IMR-90 (cell line): ENCODE results near the gene GALNT7. TPM values are rescaled to one million over a fixed set of nuclear protein-coding genes. Genes with fewer than 3 reads are reported as not detected.

ENCODE experiments used
- ATAC-seq: fragments of 200-7000 bp; cut with Tn5 transposase; 2 replicates; pipeline ENCODE4 v1.9.1; 2020; ENCODE audit warnings: low read depth, mild to moderate bottlenecking, moderate library complexity
- BruUV-seq: library from RNA; stranded (reverse); fragments of 400-500 nt; replicated peaks from 2 replicates; lab custom pipeline; 2021; lab: Mats Ljungman, UMichigan
- CTCF ChIA-PET: fragments of 300-600 bp; formaldehyde crosslinking; extraction: SDS; loops from one replicate; lab custom pipeline; 2021; ENCODE audit warnings: antibody characterized with exemption; lab: Yijun Ruan, JAX
- POLR2A ChIA-PET: fragments of 300-600 bp; sonication (Branson Sonifier 250); formaldehyde crosslinking; loops from one replicate; lab custom pipeline; 2022; ENCODE audit warnings: antibody characterized with exemption; ENCODE audit not compliant: unreplicated experiment; lab: Charles Lee
- DNase-seq: peaks from one replicate; pipeline ENCODE4 v3.0.0; 2013
- H2AFZ ChIP-seq: replicated peaks from 2 replicates; pipeline ENCODE3; 2013; ENCODE audit warnings: low read length, mild to moderate bottlenecking; ENCODE audit not compliant: poor library complexity
- H2AK5ac ChIP-seq: 2 replicates; pipeline ENCODE4 v1.6.1; 2013; ENCODE audit warnings: low read depth, low read length, inconsistent platforms
- H2AK9ac ChIP-seq: replicated peaks from 2 replicates; pipeline ENCODE3; 2013; ENCODE audit warnings: mild to moderate bottlenecking, low read depth, low read length, moderate library complexity; ENCODE audit not compliant: poor library complexity
- H2BK120ac ChIP-seq: 2 replicates; pipeline ENCODE4 v1.6.1; 2013; ENCODE audit warnings: low read depth, low read length, inconsistent platforms
- H2BK15ac ChIP-seq: 3 replicates; pipeline ENCODE4 v1.6.1; 2013; ENCODE audit warnings: low read depth, low read length, inconsistent platforms
- H2BK20ac ChIP-seq: 2 replicates; pipeline ENCODE4 v1.6.1; 2013; ENCODE audit warnings: low read depth, mild to moderate bottlenecking, inconsistent platforms, low read length, moderate library complexity
- H2BK5ac ChIP-seq: 2 replicates; pipeline ENCODE4 v1.6.1; 2013; ENCODE audit warnings: mild to moderate bottlenecking, low read depth, low read length, inconsistent platforms; ENCODE audit not compliant: poor library complexity, severe bottlenecking
- H3K14ac ChIP-seq: replicated peaks from 2 replicates; pipeline ENCODE4 v1.6.1; 2013; ENCODE audit warnings: low read depth, low read length, inconsistent platforms
- H3K18ac ChIP-seq: 2 replicates; pipeline ENCODE4 v1.6.1; 2013; ENCODE audit warnings: low read depth, low read length, control low read depth
- H3K23ac ChIP-seq: 2 replicates; pipeline ENCODE4 v1.6.1; 2013; ENCODE audit warnings: low read depth, low read length, inconsistent platforms
- H3K27ac ChIP-seq: 2 replicates; pipeline ENCODE4 v1.5.1; 2013; ENCODE audit warnings: mild to moderate bottlenecking, control low read depth, low read length; ENCODE audit not compliant: insufficient read depth
- H3K27me3 ChIP-seq: 2 replicates; pipeline ENCODE4 v1.6.1; 2013; ENCODE audit warnings: low read length; ENCODE audit not compliant: control insufficient read depth, insufficient read depth
- H3K36me3 ChIP-seq: 2 replicates; pipeline ENCODE4 v1.6.1; 2013; ENCODE audit warnings: low read length, mixed read lengths; ENCODE audit not compliant: control insufficient read depth, insufficient read depth
- H3K4ac ChIP-seq: 2 replicates; pipeline ENCODE4 v1.6.1; 2013; ENCODE audit warnings: low read depth, low read length, inconsistent platforms
- H3K4me1 ChIP-seq: 2 replicates; pipeline ENCODE4 v1.6.1; 2013; ENCODE audit warnings: low read length, mixed read lengths; ENCODE audit not compliant: control insufficient read depth, insufficient read depth
- H3K4me2 ChIP-seq: 2 replicates; pipeline ENCODE4 v1.6.1; 2013; ENCODE audit warnings: low read depth, mild to moderate bottlenecking, control low read depth, low read length, moderate library complexity
- H3K4me3 ChIP-seq: 2 replicates; pipeline ENCODE4 v1.5.1; 2013; ENCODE audit warnings: low read depth, mild to moderate bottlenecking, control low read depth, low read length, moderate library complexity; ENCODE audit not compliant: insufficient read depth
- H3K56ac ChIP-seq: 2 replicates; pipeline ENCODE4 v1.6.1; 2013; ENCODE audit warnings: low read length, inconsistent platforms; ENCODE audit not compliant: insufficient read depth; ENCODE audit errors: extremely low read depth
- H3K79me1 ChIP-seq, 2 experiments: 2 replicates each; pipeline ENCODE4 v1.6.1; 2013; ENCODE audit warnings: low read length in 2 of 2, inconsistent platforms in 1 of 2, low read depth in 1 of 2
- H3K9ac ChIP-seq: 2 replicates; pipeline ENCODE4 v1.6.1; 2013; ENCODE audit warnings: low read depth, low read length, control low read depth
- H3K9me1 ChIP-seq: 2 replicates; pipeline ENCODE4 v1.6.1; 2013; ENCODE audit warnings: low read length, inconsistent platforms; ENCODE audit not compliant: insufficient read depth
- H3K9me3 ChIP-seq: 2 replicates; pipeline ENCODE4 v1.6.1; 2013; ENCODE audit warnings: low read length; ENCODE audit not compliant: control insufficient read depth, insufficient read depth
- H4K20me1 ChIP-seq: 2 replicates; pipeline ENCODE4 v1.6.1; 2013; ENCODE audit warnings: low read length, inconsistent platforms; ENCODE audit not compliant: insufficient read depth
- H4K5ac ChIP-seq: 2 replicates; pipeline ENCODE4 v1.6.1; 2013; ENCODE audit warnings: mild to moderate bottlenecking, low read depth, low read length, control low read depth
- H4K8ac ChIP-seq, 2 experiments: 2 replicates each; pipeline ENCODE4 v1.6.1; 2013; ENCODE audit warnings: low read depth in 2 of 2, low read length in 2 of 2, control low read depth in 1 of 2, inconsistent platforms in 1 of 2
- H4K91ac ChIP-seq: 2 replicates; pipeline ENCODE4 v1.6.1; 2013; ENCODE audit warnings: low read depth, low read length, inconsistent platforms; ENCODE audit not compliant: insufficient read depth
- ELK1 ChIP-seq: fragments of 150-350 bp; IDR thresholded peaks from 2 replicates; pipeline ENCODE4 v1.6.1; 2016; ENCODE audit warnings: low read depth, mild to moderate bottlenecking, low read length, moderate library complexity, borderline replicate concordance
- FOS ChIP-seq: fragments of 150-350 bp; IDR thresholded peaks from 2 replicates; pipeline ENCODE4 v1.6.1; 2016; ENCODE audit warnings: low read depth, low read length
- MAFK ChIP-seq: IDR thresholded peaks from 2 replicates; pipeline ENCODE4 v1.6.1; 2012; ENCODE audit warnings: low read depth, low read length, improper control_type of control experiment
- MAZ ChIP-seq: IDR thresholded peaks from 2 replicates; pipeline ENCODE4 v1.6.1; 2012; ENCODE audit warnings: low read depth, mild to moderate bottlenecking, low read length, improper control_type of control experiment, moderate library complexity, borderline replicate concordance
- MXI1 ChIP-seq: IDR thresholded peaks from 2 replicates; pipeline ENCODE4 v1.6.1; 2012; ENCODE audit warnings: low read depth, mild to moderate bottlenecking, low read length, moderate library complexity, borderline replicate concordance
- NFE2L2 ChIP-seq: fragments of 150-350 bp; IDR thresholded peaks from 2 replicates; pipeline ENCODE4 v1.6.1; 2016; ENCODE audit warnings: low read depth, mild to moderate bottlenecking, low read length
- POLR2A ChIP-seq: IDR thresholded peaks from 2 replicates; pipeline ENCODE4 v1.6.1; 2012; ENCODE audit warnings: mild to moderate bottlenecking, low read depth, low read length
- RAD21 ChIP-seq: IDR thresholded peaks from 2 replicates; pipeline ENCODE4 v1.6.1; 2012; ENCODE audit warnings: low read length, improper control_type of control experiment
- RCOR1 ChIP-seq: IDR thresholded peaks from 2 replicates; pipeline ENCODE4 v1.6.1; 2012; ENCODE audit warnings: mild to moderate bottlenecking, low read length, improper control_type of control experiment; ENCODE audit not compliant: insufficient replicate concordance
- RFX5 ChIP-seq: IDR thresholded peaks from 2 replicates; pipeline ENCODE4 v1.8.0; 2012; ENCODE audit warnings: low read depth, mild to moderate bottlenecking, low read length, moderate library complexity
- SMC3 ChIP-seq: fragments of 150-350 bp; IDR thresholded peaks from 2 replicates; pipeline ENCODE4 v1.6.1; 2016; ENCODE audit warnings: low read depth, mild to moderate bottlenecking, antibody characterized with exemption, low read length, moderate library complexity
- WGBS, 2 experiments: methylation state at CpG; one replicate each; pipeline versions ENCODE4 v1.1.5 to v1.1.7; 2013; ENCODE audit warnings: missing lambda C conversion rate in 2 of 2; ENCODE audit not compliant: insufficient read length in 1 of 2; ENCODE audit errors: extremely low coverage in 2 of 2; 5-methylcytosine and 5-hydroxymethylcytosine counted together
- dilution Hi-C: fragments of 300-500 bp; cut with HindIII; formaldehyde crosslinking; loops from one replicate; pipeline ENCODE4 v1.14.3; 2018; ENCODE audit warnings: low sequenced_read_pairs; ENCODE audit not compliant: unreplicated experiment
- in situ Hi-C: fragments of 300-500 bp; cut with MboI; formaldehyde crosslinking; loops from 3 replicates; pipeline ENCODE4 v1.14.3; 2019; ENCODE audit warnings: low sequenced_read_pairs, inconsistent platforms, mixed read lengths
- intact Hi-C: fragments of 100-400 bp; cut with micrococcal nuclease; formaldehyde crosslinking; loops from 2 replicates; pipeline ENCODE4 v1.10.0; 2022
- polyA plus RNA-seq, 3 experiments: library from polyadenylated mRNA; depleted of rRNA; stranded (reverse); fragments of >200 nt; gene quantifications; 2 replicates each; pipeline ENCODE4 v1.2.3, GENCODE V29; 2012; ENCODE audit warnings: low replicate concordance in 1 of 3
- total RNA-seq: library from RNA; depleted of rRNA; stranded (reverse); fragments of >200 nt; gene quantifications from 2 replicates; pipeline ENCODE4 v1.2.3, GENCODE V29; 2012

GALNT7 gene
- total and polyA plus RNA-seq, 2 of the 4 experiments (the other 2 are of a cell fraction) = 19.1 to 31.2 TPM

- H4K8ac ChIP-seq = no peak overlapping the region
- H4K91ac ChIP-seq = no peak overlapping the region
- no peak overlapping the region for H2BK20ac ChIP-seq
- H3K36me3 ChIP-seq = no peaks in the 10 kb centered on the region
- no peak overlapping the region for H3K14ac ChIP-seq
- H2BK15ac ChIP-seq = no peak overlapping the region
- H2AK9ac ChIP-seq = no peak overlapping the region
- ATAC-seq (no peak), DNase-seq (no peak)
- no peak overlapping the region for H3K4me3 ChIP-seq
- no peak overlapping the region for H3K23ac ChIP-seq
- no peak overlapping the region for H2AK5ac ChIP-seq
- no peak overlapping the region for H4K5ac ChIP-seq
- H3K9ac ChIP-seq = no peak overlapping the region
- H3K4me1 ChIP-seq = peaks cover 2% of the 10 kb centered on the region; the same call in 1 of the 2 replicates
- H3K9me3 ChIP-seq = no peaks in the 10 kb centered on the region
- intact Hi-C loops (no loop called here), dilution Hi-C loops (no loop called here), in situ Hi-C loops (no loop called here)
- no peak for TF ChIP-seq RAD21
- TF ChIP-seq FOS = no peak
- TF ChIP-seq NFE2L2 = no peak
- no peak for TF ChIP-seq RFX5
- no peak for TF ChIP-seq POLR2A
- TF ChIP-seq SMC3 = no peak
- no peak for TF ChIP-seq MAFK
- TF ChIP-seq ELK1 = no peak
- no peak for TF ChIP-seq MXI1
- no peak for TF ChIP-seq RCOR1
- no peak for TF ChIP-seq MAZ
- no peak overlapping the region for H2AFZ ChIP-seq
- no peak overlapping the region for H2BK120ac ChIP-seq
- ChIA-PET CTCF (no interaction called here), POLR2A (no interaction called here)
- no peak overlapping the region for H2BK5ac ChIP-seq
- no peak overlapping the region for H3K56ac ChIP-seq
- H3K27ac ChIP-seq = no peak overlapping the region
- peaks cover 33 to 42% of the 10 kb centered on the region in 2 experiments; a peak in 3 of 4 replicates for H3K79me1 ChIP-seq
- H3K9me1 ChIP-seq = no peaks in the 10 kb centered on the region
- no peak overlapping the region for H3K18ac ChIP-seq
- H3K4ac ChIP-seq = no peak overlapping the region
- H4K20me1 ChIP-seq = no peaks in the 10 kb centered on the region; the same call in 1 of the 2 replicates
- no peak overlapping the region for H3K4me2 ChIP-seq
- 100% methylated on average over 1 of the region's 6 CpGs; no CpG with 5 or more reads in 1 of the 2 experiments for WGBS, 2 experiments
- H3K27me3 ChIP-seq = no peaks in the 10 kb centered on the region
- BruUV-seq = no TSS peak
Measured at GRCh38 chr4:173176010-173176409, 7.4 kb downstream of the GALNT7 start.
